HepG2 (cell line): Measurements from ENCODE around the gene ARFGAP3.

Experiments
- CTCF ChIP-seq: sonication (generic); formaldehyde crosslinking; IDR thresholded peaks from 2 replicates; pipeline ENCODE4 v1.5.0; 2020; ENCODE audit warnings: mild to moderate bottlenecking, missing genetic modification reagents, moderate library complexity
- DNMT1 ChIP-seq: sonication (generic); formaldehyde crosslinking; IDR thresholded peaks from 2 replicates; pipeline ENCODE4 v1.5.1; 2020; ENCODE audit warnings: mild to moderate bottlenecking, missing genetic modification reagents
- EZH2 ChIP-seq: conservative IDR thresholded peaks from 2 replicates; pipeline ENCODE4 v1.6.1; 2012; ENCODE audit warnings: mild to moderate bottlenecking, low read depth, low read length, moderate library complexity
- GATAD1 ChIP-seq: IDR thresholded peaks from 2 replicates; pipeline ENCODE4 v1.6.1; 2016; ENCODE audit warnings: missing genetic modification reagents, missing compliant biosample characterization
- IRX3 ChIP-seq: sonication (generic); formaldehyde crosslinking; IDR thresholded peaks from 2 replicates; pipeline ENCODE4 v1.8.1; 2023; ENCODE audit warnings: mild to moderate bottlenecking, low read depth, missing genetic modification reagents, borderline replicate concordance
- MAZ ChIP-seq, 2 experiments: sonication (generic) in 1 of 2; formaldehyde crosslinking in 1 of 2; IDR thresholded peaks; 2 replicates each; pipeline versions ENCODE4 v1.5.0 to v1.6.1; 2012 to 2020; ENCODE audit warnings: low read depth in 2 of 2, mild to moderate bottlenecking in 2 of 2, borderline replicate concordance in 1 of 2, improper control_type of control experiment in 1 of 2, low read length in 1 of 2, missing genetic modification reagents in 1 of 2, moderate library complexity in 1 of 2
- MED1 ChIP-seq: sonication (generic); formaldehyde crosslinking; IDR thresholded peaks from 2 replicates; pipeline ENCODE4 v1.4.0; 2020; ENCODE audit warnings: missing genetic modification reagents
- POLR2AphosphoS5 ChIP-seq: IDR thresholded peaks from 2 replicates; pipeline ENCODE4 v1.6.1; 2012; ENCODE audit warnings: low read depth, low read length
- ZNF747 ChIP-seq: sonication (generic); formaldehyde crosslinking; IDR thresholded peaks from 2 replicates; pipeline ENCODE4 v1.8.1; 2023; ENCODE audit warnings: missing genetic modification reagents, mild to moderate bottlenecking, borderline replicate concordance
- TF ChIP-seq, protein P1 (sequence below): sonication (generic); formaldehyde crosslinking; conservative IDR thresholded peaks from 2 replicates; pipeline ENCODE4 v1.8.0; 2022; ENCODE audit warnings: mild to moderate bottlenecking, moderate library complexity, missing genetic modification reagents
- TF ChIP-seq, protein P2 (sequence below): sonication (generic); formaldehyde crosslinking; IDR thresholded peaks from 2 replicates; pipeline ENCODE4 v1.5.0; 2020; ENCODE audit warnings: missing genetic modification reagents
- TF ChIP-seq, protein P3 (sequence below): fragments of 450-650 bp; IDR thresholded peaks from 2 replicates; pipeline ENCODE4 v1.6.1; 2017; ENCODE audit warnings: mild to moderate bottlenecking

DNA sequence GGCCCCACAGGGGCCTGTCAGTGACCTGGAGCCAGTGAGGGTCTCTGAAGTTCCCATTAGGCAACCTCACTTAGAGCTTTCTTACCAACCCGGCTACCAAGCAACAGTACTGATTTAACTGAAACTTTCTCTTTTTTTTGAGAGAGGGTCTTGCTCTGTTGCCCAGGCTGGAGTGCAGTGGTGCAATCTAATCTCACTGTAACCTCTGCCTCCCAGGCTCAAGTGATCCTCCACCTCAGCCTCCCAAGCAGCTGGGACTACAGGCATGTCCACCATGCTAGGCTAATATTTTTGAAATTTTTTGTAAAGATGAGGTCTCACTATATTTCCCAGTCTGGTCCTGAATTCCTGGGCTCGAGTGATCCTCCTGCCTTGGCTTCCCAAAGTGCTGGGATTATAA is 42.5 kb downstream of the ARFGAP3 start:
- TF ChIP-seq, protein P1, sequence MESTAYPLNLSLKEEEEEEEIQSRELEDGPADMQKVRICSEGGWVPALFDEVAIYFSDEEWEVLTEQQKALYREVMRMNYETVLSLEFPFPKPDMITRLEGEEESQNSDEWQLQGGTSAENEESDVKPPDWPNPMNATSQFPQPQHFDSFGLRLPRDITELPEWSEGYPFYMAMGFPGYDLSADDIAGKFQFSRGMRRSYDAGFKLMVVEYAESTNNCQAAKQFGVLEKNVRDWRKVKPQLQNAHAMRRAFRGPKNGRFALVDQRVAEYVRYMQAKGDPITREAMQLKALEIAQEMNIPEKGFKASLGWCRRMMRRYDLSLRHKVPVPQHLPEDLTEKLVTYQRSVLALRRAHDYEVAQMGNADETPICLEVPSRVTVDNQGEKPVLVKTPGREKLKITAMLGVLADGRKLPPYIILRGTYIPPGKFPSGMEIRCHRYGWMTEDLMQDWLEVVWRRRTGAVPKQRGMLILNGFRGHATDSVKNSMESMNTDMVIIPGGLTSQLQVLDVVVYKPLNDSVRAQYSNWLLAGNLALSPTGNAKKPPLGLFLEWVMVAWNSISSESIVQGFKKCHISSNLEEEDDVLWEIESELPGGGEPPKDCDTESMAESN = no peak
- TF ChIP-seq ZNF747 (CRISPR knock-in tag) (no peak), CTCF (CRISPR knock-in tag) (no peak), IRX3 (CRISPR knock-in tag) (no peak), DNMT1 (no peak), MED1 (CRISPR knock-in tag) (no peak), MAZ (IDR thresholded peaks at IDR 0.05; ENCODE audit: borderline replicate concordance, low read depth, low read length) (no peak), MAZ (CRISPR knock-in tag; IDR thresholded peaks at IDR 0.05; ENCODE audit: low read depth) (no peak), EZH2 (no peak), POLR2AphosphoS5 (no peak), GATAD1 (CRISPR knock-in tag) (no peak)
- TF ChIP-seq, protein P2, sequence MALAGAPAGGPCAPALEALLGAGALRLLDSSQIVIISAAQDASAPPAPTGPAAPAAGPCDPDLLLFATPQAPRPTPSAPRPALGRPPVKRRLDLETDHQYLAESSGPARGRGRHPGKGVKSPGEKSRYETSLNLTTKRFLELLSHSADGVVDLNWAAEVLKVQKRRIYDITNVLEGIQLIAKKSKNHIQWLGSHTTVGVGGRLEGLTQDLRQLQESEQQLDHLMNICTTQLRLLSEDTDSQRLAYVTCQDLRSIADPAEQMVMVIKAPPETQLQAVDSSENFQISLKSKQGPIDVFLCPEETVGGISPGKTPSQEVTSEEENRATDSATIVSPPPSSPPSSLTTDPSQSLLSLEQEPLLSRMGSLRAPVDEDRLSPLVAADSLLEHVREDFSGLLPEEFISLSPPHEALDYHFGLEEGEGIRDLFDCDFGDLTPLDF (CRISPR knock-in tag) = no peak
- TF ChIP-seq, protein P3, sequence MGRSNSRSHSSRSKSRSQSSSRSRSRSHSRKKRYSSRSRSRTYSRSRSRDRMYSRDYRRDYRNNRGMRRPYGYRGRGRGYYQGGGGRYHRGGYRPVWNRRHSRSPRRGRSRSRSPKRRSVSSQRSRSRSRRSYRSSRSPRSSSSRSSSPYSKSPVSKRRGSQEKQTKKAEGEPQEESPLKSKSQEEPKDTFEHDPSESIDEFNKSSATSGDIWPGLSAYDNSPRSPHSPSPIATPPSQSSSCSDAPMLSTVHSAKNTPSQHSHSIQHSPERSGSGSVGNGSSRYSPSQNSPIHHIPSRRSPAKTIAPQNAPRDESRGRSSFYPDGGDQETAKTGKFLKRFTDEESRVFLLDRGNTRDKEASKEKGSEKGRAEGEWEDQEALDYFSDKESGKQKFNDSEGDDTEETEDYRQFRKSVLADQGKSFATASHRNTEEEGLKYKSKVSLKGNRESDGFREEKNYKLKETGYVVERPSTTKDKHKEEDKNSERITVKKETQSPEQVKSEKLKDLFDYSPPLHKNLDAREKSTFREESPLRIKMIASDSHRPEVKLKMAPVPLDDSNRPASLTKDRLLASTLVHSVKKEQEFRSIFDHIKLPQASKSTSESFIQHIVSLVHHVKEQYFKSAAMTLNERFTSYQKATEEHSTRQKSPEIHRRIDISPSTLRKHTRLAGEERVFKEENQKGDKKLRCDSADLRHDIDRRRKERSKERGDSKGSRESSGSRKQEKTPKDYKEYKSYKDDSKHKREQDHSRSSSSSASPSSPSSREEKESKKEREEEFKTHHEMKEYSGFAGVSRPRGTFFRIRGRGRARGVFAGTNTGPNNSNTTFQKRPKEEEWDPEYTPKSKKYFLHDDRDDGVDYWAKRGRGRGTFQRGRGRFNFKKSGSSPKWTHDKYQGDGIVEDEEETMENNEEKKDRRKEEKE = no peak
